Esophagus squamous epithelium (tissue), 4 donors: ENCODE data around the gene PVR.

Experiments used
- CTCF ChIP-seq, 6 experiments: fragments of 450-650 bp in 4 of 6; fragments of 200-600 bp in 2 of 6; sonication (generic) in 2 of 6; IDR thresholded peaks; one replicate each; pipeline ENCODE4 v1.5.1; 2016 to 2019; ENCODE audit warnings: antibody characterized with exemption in 6 of 6, mild to moderate bottlenecking in 4 of 6, moderate library complexity in 4 of 6
- POLR2A ChIP-seq, 4 donors: fragments of 450-650 bp; IDR thresholded peaks; one replicate each; pipeline ENCODE4 v1.6.1; 2017; ENCODE audit warnings: antibody characterized with exemption in 4 of 4, mild to moderate bottlenecking in 4 of 4, moderate library complexity in 3 of 4

DNA sequence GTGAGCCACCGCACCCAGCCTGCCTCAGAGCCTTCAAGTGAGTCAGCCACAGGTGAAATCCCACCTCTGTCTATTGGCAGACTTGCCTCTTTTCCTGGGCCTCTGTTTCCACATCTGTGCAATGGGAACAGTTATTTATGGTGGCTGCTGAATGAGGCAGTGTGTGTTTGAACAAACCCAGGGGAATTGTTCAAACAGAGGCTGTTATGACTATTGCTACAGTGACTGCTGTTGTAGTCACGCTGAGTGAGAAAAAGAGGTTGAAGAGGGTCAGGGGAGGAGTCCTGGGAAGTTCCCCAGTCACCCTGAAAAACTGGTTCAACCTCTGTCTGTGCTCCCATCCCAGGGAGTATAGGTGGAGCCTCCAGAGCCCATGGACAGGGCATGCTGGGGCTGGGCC is 27.7 kb downstream of the PVR start, which contains the start of gene CEACAM19:
- TF ChIP-seq CTCF (IDR thresholded peaks at IDR 0.05), result no peak
- TF ChIP-seq POLR2A (IDR thresholded peaks at IDR 0.05), result no peak
